HEK293T (cell line): ENCODE data around the gene CDH2.

Source experiments
- CTCF ChIA-PET: fragments of 350-600 bp; formaldehyde crosslinking; extraction: SDS; loops from one replicate; lab custom pipeline; 2021; ENCODE audit warnings: antibody characterized with exemption, inconsistent platforms; lab: Yijun Ruan, JAX
- POLR2A ChIA-PET: fragments of 350-600 bp; formaldehyde crosslinking; extraction: SDS; loops from one replicate; lab custom pipeline; 2020; ENCODE audit warnings: antibody characterized with exemption, inconsistent platforms; lab: Yijun Ruan, JAX
- DNase-seq: peaks from one replicate; pipeline ENCODE4 v3.0.0; 2012; ENCODE audit warnings: mixed read lengths; ENCODE audit errors: extremely low spot score
- ARNT ChIP-seq: fragments of 450-650 bp; IDR thresholded peaks from 2 replicates; pipeline ENCODE4 v1.6.1; 2017; ENCODE audit warnings: mild to moderate bottlenecking
- BHLHE40 ChIP-seq: fragments of 450-650 bp; IDR thresholded peaks from 2 replicates; pipeline ENCODE4 v1.6.1; 2016; ENCODE audit warnings: mild to moderate bottlenecking, moderate library complexity, borderline replicate concordance
- CTBP1 ChIP-seq: fragments of 450-650 bp; IDR thresholded peaks from 2 replicates; pipeline ENCODE4 v1.6.1; 2016; ENCODE audit warnings: borderline replicate concordance
- ELF4 ChIP-seq: fragments of 450-650 bp; IDR thresholded peaks from 2 replicates; pipeline ENCODE4 v1.6.1; 2017; ENCODE audit warnings: antibody characterized with exemption
- FOXA1 ChIP-seq: fragments of 450-650 bp; IDR thresholded peaks from 2 replicates; pipeline ENCODE4 v1.6.1; 2016; ENCODE audit warnings: mild to moderate bottlenecking
- FOXK2 ChIP-seq: fragments of 450-650 bp; IDR thresholded peaks from 2 replicates; pipeline ENCODE4 v1.6.1; 2016; ENCODE audit warnings: mild to moderate bottlenecking
- FOXM1 ChIP-seq: fragments of 450-650 bp; IDR thresholded peaks from 2 replicates; pipeline ENCODE4 v1.6.1; 2017; ENCODE audit warnings: mild to moderate bottlenecking, borderline replicate concordance
- HDGF ChIP-seq: fragments of 450-650 bp; IDR thresholded peaks from 2 replicates; pipeline ENCODE4 v1.6.1; 2017; ENCODE audit warnings: antibody characterized with exemption, borderline replicate concordance
- L3MBTL2 ChIP-seq: fragments of 450-650 bp; conservative IDR thresholded peaks from 2 replicates; pipeline ENCODE4 v1.6.1; 2016; ENCODE audit warnings: mild to moderate bottlenecking
- LEF1 ChIP-seq: fragments of 450-650 bp; IDR thresholded peaks from 2 replicates; pipeline ENCODE4 v1.6.1; 2017; ENCODE audit warnings: mild to moderate bottlenecking, borderline replicate concordance
- NFRKB ChIP-seq: fragments of 450-650 bp; IDR thresholded peaks from 2 replicates; pipeline ENCODE4 v1.6.1; 2016; ENCODE audit warnings: mild to moderate bottlenecking, moderate library complexity
- PKNOX1 ChIP-seq: fragments of 450-650 bp; IDR thresholded peaks from 2 replicates; pipeline ENCODE4 v1.6.1; 2016
- SP1 ChIP-seq: fragments of 450-650 bp; IDR thresholded peaks from 2 replicates; pipeline ENCODE4 v1.6.1; 2017
- SUZ12 ChIP-seq: fragments of 450-650 bp; IDR thresholded peaks from 2 replicates; pipeline ENCODE4 v1.6.1; 2016; ENCODE audit warnings: mild to moderate bottlenecking
- TARDBP ChIP-seq: fragments of 450-650 bp; IDR thresholded peaks from 2 replicates; pipeline ENCODE4 v1.6.1; 2016
- ZNF384 ChIP-seq: fragments of 450-650 bp; IDR thresholded peaks from 2 replicates; pipeline ENCODE4 v1.6.1; 2016

Gene CDH2

GRCh38 chr18:28132084-28132483 is 44.8 kb downstream of the CDH2 start:
- TF ChIP-seq TARDBP (no peak), ZNF384 (no peak), BHLHE40 (no peak), FOXK2 (no peak), SUZ12 (no peak), SP1 (no peak), FOXA1 (no peak), ELF4 (no peak), PKNOX1 (no peak), HDGF (no peak), L3MBTL2 (no peak), ARNT (no peak), CTBP1 (no peak), LEF1 (no peak), FOXM1 (no peak)
- ChIA-PET CTCF (no interaction called here), POLR2A (no interaction called here)
- DNase-seq = no peak

GRCh38 chr18:28128659-28128980 is 48.3 kb downstream of the CDH2 start:
- no peak for DNase-seq
- TF ChIP-seq SUZ12 = no peak
- TF ChIP-seq CTBP1 = no peak
- no peak for TF ChIP-seq PKNOX1
- no peak for TF ChIP-seq BHLHE40
- no peak for TF ChIP-seq HDGF
- TF ChIP-seq ZNF384 = no peak
- no peak for TF ChIP-seq FOXK2
- no peak for TF ChIP-seq ELF4
- TF ChIP-seq FOXA1 = no peak
- no peak for TF ChIP-seq L3MBTL2
- TF ChIP-seq LEF1 = no peak
- CTCF ChIA-PET = interaction anchor here (0.6 kb wide), 2 partner anchors 36 to 43 kb away, joined by 3 to 5 read pairs; no protein-coding TSS in a partner anchor
- POLR2A ChIA-PET = no interaction called here

GRCh38 chr18:28127763-28128658 is 48.9 kb downstream of the CDH2 start:
- no peak for DNase-seq
- POLR2A ChIA-PET = no interaction called here
- TF ChIP-seq CTBP1 (no peak), FOXA1 (no peak), PKNOX1 (no peak), TARDBP (no peak), SP1 (no peak), ZNF384 (no peak), NFRKB (no peak), FOXM1 (no peak), FOXK2 (no peak), ELF4 (no peak), LEF1 (no peak), HDGF (no peak), ARNT (no peak), L3MBTL2 (no peak), SUZ12 (no peak), BHLHE40 (no peak)
- CTCF ChIA-PET = interaction anchor here (0.6 kb wide), 2 partner anchors 37 to 43 kb away, joined by 3 to 5 read pairs; no protein-coding TSS in a partner anchor

GRCh38 chr18:28127228-28127627 is 49.7 kb downstream of the CDH2 start:
- DNase-seq = no peak
- no peak for TF ChIP-seq FOXA1
- no peak for TF ChIP-seq TARDBP
- TF ChIP-seq FOXM1 = no peak
- no peak for TF ChIP-seq ELF4
- no peak for TF ChIP-seq BHLHE40
- TF ChIP-seq ARNT = no peak
- TF ChIP-seq L3MBTL2 = no peak
- POLR2A ChIA-PET = no interaction called here
- CTCF ChIA-PET = no interaction called here

GRCh38 chr18:28126768-28127167 is 50.2 kb downstream of the CDH2 start:
- no peak for TF ChIP-seq HDGF
- no peak for TF ChIP-seq SP1
- no peak for TF ChIP-seq FOXK2
- TF ChIP-seq BHLHE40 = no peak
- no peak for TF ChIP-seq TARDBP
- no peak for TF ChIP-seq FOXA1
- no peak for TF ChIP-seq PKNOX1
- TF ChIP-seq FOXM1 = no peak
- no peak for TF ChIP-seq SUZ12
- no peak for TF ChIP-seq LEF1
- no peak for TF ChIP-seq NFRKB
- TF ChIP-seq CTBP1 = no peak
- TF ChIP-seq ELF4 = no peak
- TF ChIP-seq L3MBTL2 = no peak
- no peak for TF ChIP-seq ARNT
- no peak for TF ChIP-seq ZNF384
- ChIA-PET CTCF (no interaction called here), POLR2A (no interaction called here)
- DNase-seq = no peak
